Measurements from ENCODE around the gene IFIT1.

GRCh38 chr10:89393898-89394297 is 1.5 kb downstream of the IFIT1 start:
- no peak for TF ChIP-seq TOX (CRISPR knock-in tag; IDR thresholded peaks at IDR 0.05; ENCODE audit: borderline replicate concordance)
- no peak for TF ChIP-seq ARNTL (CRISPR knock-in tag; IDR thresholded peaks at IDR 0.05; ENCODE audit: borderline replicate concordance, low read depth)
- no peak for TF ChIP-seq ISL1 (CRISPR knock-in tag; IDR thresholded peaks at IDR 0.05)
- TF ChIP-seq PATZ1 (CRISPR knock-in tag; IDR thresholded peaks at IDR 0.05; ENCODE audit: borderline replicate concordance): no peak
- TF ChIP-seq CREB5 (CRISPR knock-in tag; IDR thresholded peaks at IDR 0.05; ENCODE audit: low read depth): no peak
- TF ChIP-seq, protein P1, sequence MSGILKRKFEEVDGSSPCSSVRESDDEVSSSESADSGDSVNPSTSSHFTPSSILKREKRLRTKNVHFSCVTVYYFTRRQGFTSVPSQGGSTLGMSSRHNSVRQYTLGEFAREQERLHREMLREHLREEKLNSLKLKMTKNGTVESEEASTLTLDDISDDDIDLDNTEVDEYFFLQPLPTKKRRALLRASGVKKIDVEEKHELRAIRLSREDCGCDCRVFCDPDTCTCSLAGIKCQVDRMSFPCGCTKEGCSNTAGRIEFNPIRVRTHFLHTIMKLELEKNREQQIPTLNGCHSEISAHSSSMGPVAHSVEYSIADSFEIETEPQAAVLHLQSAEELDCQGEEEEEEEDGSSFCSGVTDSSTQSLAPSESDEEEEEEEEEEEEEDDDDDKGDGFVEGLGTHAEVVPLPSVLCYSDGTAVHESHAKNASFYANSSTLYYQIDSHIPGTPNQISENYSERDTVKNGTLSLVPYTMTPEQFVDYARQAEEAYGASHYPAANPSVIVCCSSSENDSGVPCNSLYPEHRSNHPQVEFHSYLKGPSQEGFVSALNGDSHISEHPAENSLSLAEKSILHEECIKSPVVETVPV (CRISPR knock-in tag; IDR thresholded peaks at IDR 0.05): no peak
- TF ChIP-seq BACH2 (CRISPR knock-in tag; IDR thresholded peaks at IDR 0.05; ENCODE audit: borderline replicate concordance): no peak
- no peak for TF ChIP-seq POU6F1 (CRISPR knock-in tag; IDR thresholded peaks at IDR 0.05; ENCODE audit: borderline replicate concordance, low read depth)
- TF ChIP-seq PPARA (CRISPR knock-in tag; IDR thresholded peaks at IDR 0.05; ENCODE audit: borderline replicate concordance): no peak
- TF ChIP-seq ESRRG (CRISPR knock-in tag; IDR thresholded peaks at IDR 0.05): no peak
- no peak for TF ChIP-seq ZNF565 (CRISPR knock-in tag; conservative IDR thresholded peaks at IDR 0.05; ENCODE audit: low read depth)
- no peak for TF ChIP-seq TCF4 (CRISPR knock-in tag; IDR thresholded peaks at IDR 0.05; ENCODE audit: borderline replicate concordance)
- TF ChIP-seq RARB (CRISPR knock-in tag; IDR thresholded peaks at IDR 0.05): no peak
- TF ChIP-seq ZC3H10 (CRISPR knock-in tag; IDR thresholded peaks at IDR 0.05): no peak

All from SK-N-SH treated with all-trans-retinoic acid at 6 μM for 48 hours (cell line).